T-cell (primary cell): ENCODE results near the gene RFX4. TPM values are rescaled to one million over a fixed set of nuclear protein-coding genes. Genes with fewer than 3 reads are reported as not detected.

ENCODE experiments used
- ATAC-seq, 4 experiments: fragments of 200-7000 bp in 3 of 4; fragments of 150-1000 bp in 1 of 4; cut with Tn5 transposase; replicated peaks in 1 of 4; 1 replicate in 3 of 4; 2 replicates in 1 of 4; pipeline ENCODE4 v1.10.0; 2021; ENCODE audit warnings: moderate library complexity in 3 of 4, mild to moderate bottlenecking in 2 of 4, moderate number of reproducible peaks in 1 of 4
- CTCF ChIA-PET, 2 donors: fragments of 300-600 bp; sonication (Branson Sonifier 250); formaldehyde crosslinking; loops; one replicate each; lab custom pipeline; 2022; ENCODE audit warnings: antibody characterized with exemption in 2 of 2; lab: Charles Lee
- POLR2A ChIA-PET, 2 donors: fragments of 300-600 bp; sonication (Branson Sonifier 250); formaldehyde crosslinking; loops; one replicate each; lab custom pipeline; 2022; ENCODE audit warnings: antibody characterized with exemption in 2 of 2; lab: Charles Lee
- DNase-seq, 35 experiments: peaks; one replicate each; pipeline versions ENCODE4 v3.0.0 to v3.0.0-alpha.2; 2013 to 2023
- H3K27ac ChIP-seq: one replicate; pipeline ENCODE4 v1.5.1; 2013; ENCODE audit warnings: low read length
- H3K27me3 ChIP-seq, 2 experiments: replicated peaks in 1 of 2; 1 replicate in 1 of 2; 2 replicates in 1 of 2; pipeline versions ENCODE4 v1.6.1 to v1.7.0; 2013; ENCODE audit warnings: low read length in 1 of 2, mixed read lengths in 1 of 2; ENCODE audit not compliant: control insufficient read depth in 2 of 2, insufficient read depth in 2 of 2; ENCODE audit errors: extremely low read depth in 1 of 2
- H3K36me3 ChIP-seq, 2 donors: 1 replicate in 1 of 2; 2 replicates in 1 of 2; pipeline versions ENCODE4 v1.6.1 to v1.7.0; 2013; ENCODE audit warnings: low read length in 1 of 2; ENCODE audit not compliant: control insufficient read depth in 2 of 2, insufficient read depth in 1 of 2; ENCODE audit errors: extremely low read depth in 1 of 2
- H3K4me1 ChIP-seq, 2 experiments: 1 replicate in 1 of 2; 2 replicates in 1 of 2; pipeline versions ENCODE4 v1.6.1 to v1.7.0; 2013; ENCODE audit warnings: low read length in 2 of 2, mixed read lengths in 1 of 2; ENCODE audit not compliant: insufficient read depth in 2 of 2, control insufficient read depth in 1 of 2; ENCODE audit errors: extremely low read depth in 1 of 2
- H3K4me3 ChIP-seq, 2 donors: 1 replicate in 1 of 2; 2 replicates in 1 of 2; pipeline versions ENCODE4 v1.5.1 to v1.7.0; 2013; ENCODE audit warnings: mild to moderate bottlenecking in 2 of 2, low read length in 1 of 2, moderate library complexity in 1 of 2; ENCODE audit not compliant: control insufficient read depth in 1 of 2; ENCODE audit errors: extremely low read depth in 1 of 2
- H3K9me3 ChIP-seq: 2 replicates; pipeline ENCODE4 v1.7.0; 2013
- H3K27ac Mint-ChIP-seq, 2 donors: one replicate each; pipeline ENCODE4 v1.8.0; 2020 to 2021; ENCODE audit warnings: mild to moderate bottlenecking in 2 of 2, mixed read lengths in 2 of 2
- H3K27me3 Mint-ChIP-seq, 2 donors: one replicate each; pipeline ENCODE4 v1.8.0; 2021 to 2022; ENCODE audit warnings: mixed read lengths in 2 of 2
- H3K36me3 Mint-ChIP-seq: one replicate; pipeline ENCODE4 v1.8.0; 2021; ENCODE audit warnings: mixed read lengths
- H3K4me1 Mint-ChIP-seq, 3 donors: one replicate each; pipeline ENCODE4 v1.8.0; 2020 to 2022; ENCODE audit warnings: mixed read lengths in 3 of 3, mild to moderate bottlenecking in 1 of 3
- H3K4me3 Mint-ChIP-seq, 3 donors: one replicate each; pipeline ENCODE4 v1.8.0; 2020 to 2022; ENCODE audit warnings: mild to moderate bottlenecking in 3 of 3, mixed read lengths in 3 of 3, moderate library complexity in 3 of 3
- H3K9me3 Mint-ChIP-seq, 3 donors: one replicate each; pipeline ENCODE4 v1.8.0; 2020 to 2022; ENCODE audit warnings: mixed read lengths in 3 of 3
- WGBS: methylation state at CpG from one replicate; pipeline ENCODE4 v1.1.5; 2013; ENCODE audit warnings: missing lambda C conversion rate; ENCODE audit not compliant: insufficient coverage; 5-methylcytosine and 5-hydroxymethylcytosine counted together
- total RNA-seq, 35 experiments: library from RNA in 6 of 35; stranded (reverse) in 6 of 35; fragments of 120-200 nt in 1 of 35; gene quantifications; one replicate each; pipeline versions ENCODE4 v1.2.1 to v1.2.4 and lab custom pipeline; 2013 to 2026

Gene RFX4
- total RNA-seq: not detected
- not detected for total RNA-seq (2013)
- 0 to 0.06 (median 0) reads per million in 29 experiments for total RNA-seq (lab: John Stamatoyannopoulos, UW)

- H3K36me3 Mint-ChIP-seq: no peaks in the 10 kb centered on the region
- POLR2A ChIA-PET: no interaction called here
- CTCF ChIA-PET: no interaction called here
- peaks cover 11 to 87% of the 10 kb centered on the region in 2 experiments for H3K27me3 ChIP-seq
- no peak for DNase-seq
- no peaks in the 10 kb centered on the region for H3K9me3 ChIP-seq
- peaks cover 65 to 83% of the 10 kb centered on the region in 2 donors for H3K27me3 Mint-ChIP-seq
- H3K4me1 Mint-ChIP-seq: peaks cover 23 to 43% (median 40%) of the 10 kb centered on the region in 3 donors
- 8% methylated on average over 20 of the region's 29 CpGs for WGBS
- H3K36me3 ChIP-seq: no peaks in the 10 kb centered on the region
- H3K9me3 Mint-ChIP-seq: no peaks in the 10 kb centered on the region
- peak within 1 kb of the TSS; percentile 53 to 76 (median 69) for H3K4me3 Mint-ChIP-seq
- ATAC-seq: no peak
- H3K27ac ChIP-seq: no peak within 1 kb of the TSS
- peak within 1 kb of the TSS; percentile 10 to 50 for H3K4me3 ChIP-seq
- no peak within 1 kb of the TSS for H3K27ac Mint-ChIP-seq
- H3K4me1 ChIP-seq: peaks cover 0 to 29% of the 10 kb centered on the region in 2 experiments
These were observed at the start of gene RFX4 for GRCh38 chr12:106582641-106583230. RFX4 (plus strand) TSS chr12:106583004; CDS start chr12:106583321, 317 bp downstream.

DNA sequence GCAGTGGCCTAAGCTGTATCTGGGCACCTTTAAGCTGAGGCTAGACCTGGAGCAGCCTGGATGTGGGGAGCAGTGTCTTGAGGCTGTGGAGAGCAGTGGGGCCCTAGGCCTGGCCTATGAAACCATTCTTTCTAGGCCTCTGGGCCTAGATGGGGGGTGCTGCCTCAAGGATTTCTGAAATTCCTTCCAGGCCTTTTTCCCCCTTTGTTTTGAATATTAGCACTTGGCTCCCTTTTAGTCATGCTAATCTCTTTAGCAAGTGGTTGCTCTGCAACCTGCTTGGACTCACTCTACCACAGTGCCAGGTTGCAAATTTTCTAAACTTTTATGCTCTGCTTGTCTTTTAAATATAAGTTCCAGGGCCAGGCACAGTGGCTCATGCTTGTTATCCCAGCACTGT lies 41.6 kb upstream of the RFX4 start:
- H3K36me3 Mint-ChIP-seq: no peaks in the 10 kb centered on the region
- H3K36me3 ChIP-seq: no peaks in the 10 kb centered on the region
- H3K27ac ChIP-seq: no peak overlapping the region
- no peak overlapping the region for H3K4me3 Mint-ChIP-seq
- H3K9me3 ChIP-seq: no peaks in the 10 kb centered on the region
- H3K27me3 ChIP-seq: peaks cover 0 to 2% of the 10 kb centered on the region in 2 experiments
- peaks cover 1% of the 10 kb centered on the region in 2 donors for H3K27me3 Mint-ChIP-seq
- no peak for DNase-seq
- no peak overlapping the region for H3K4me3 ChIP-seq
- H3K9me3 Mint-ChIP-seq: peaks cover 9 to 13% (median 10%) of the 10 kb centered on the region in 3 donors
- ChIA-PET CTCF (no interaction called here), POLR2A (no interaction called here)
- ATAC-seq: no peak
- no peaks in the 10 kb centered on the region for H3K4me1 Mint-ChIP-seq
- H3K4me1 ChIP-seq: no peaks in the 10 kb centered on the region
- no peak overlapping the region for H3K27ac Mint-ChIP-seq

- DNase-seq (no peak), ATAC-seq (no peak)
- H3K9me3 ChIP-seq: no peaks in the 10 kb centered on the region
- 80% methylated on average over 6 of the region's 9 CpGs for WGBS
- ChIA-PET POLR2A (no interaction called here), CTCF (no interaction called here)
- H3K4me3 ChIP-seq: no peak overlapping the region
- peaks cover 0 to 8% of the 10 kb centered on the region in 2 experiments for H3K27me3 ChIP-seq
- Mint-ChIP-seq H3K9me3 (peaks cover 14 to 17% (median 16%) of the 10 kb centered on the region in 3 donors), H3K4me1 (no peaks in the 10 kb centered on the region), H3K36me3 (peaks cover 4% of the 10 kb centered on the region), H3K27me3 (peaks cover 34 to 39% of the 10 kb centered on the region in 2 donors), H3K4me3 (no peak overlapping the region), H3K27ac (no peak overlapping the region)
- H3K4me1 ChIP-seq: no peaks in the 10 kb centered on the region
- H3K27ac ChIP-seq: no peak overlapping the region
- no peaks in the 10 kb centered on the region for H3K36me3 ChIP-seq
These were observed 31.4 kb upstream of the RFX4 start for GRCh38 chr12:106551410-106551809.

DNA sequence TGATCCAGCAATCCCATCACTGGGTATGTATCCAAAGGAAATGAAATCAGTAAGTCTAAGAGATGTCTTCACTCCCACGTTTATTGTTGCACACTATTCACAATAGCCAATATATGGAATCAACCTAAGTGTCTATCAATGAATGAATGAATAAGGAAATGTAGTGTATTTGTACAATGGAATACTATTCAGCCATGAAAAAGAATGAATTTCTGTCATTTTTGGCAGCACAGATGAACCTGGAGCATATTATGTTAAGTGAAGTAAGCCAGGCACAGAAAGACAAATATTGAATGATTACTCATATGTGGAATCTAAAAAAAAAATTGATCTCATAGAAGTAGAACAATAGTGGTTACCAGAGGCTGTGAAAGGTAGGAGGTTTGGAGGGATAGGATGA lies 30.6 kb upstream of the RFX4 start:
- Mint-ChIP-seq H3K4me3 (no peak overlapping the region), H3K27me3 (peaks cover 37 to 42% of the 10 kb centered on the region in 2 donors), H3K27ac (no peak overlapping the region), H3K36me3 (peaks cover 4% of the 10 kb centered on the region), H3K4me1 (no peaks in the 10 kb centered on the region), H3K9me3 (peaks cover 14 to 17% (median 16%) of the 10 kb centered on the region in 3 donors)
- Histone ChIP-seq H3K27me3 (peaks cover 0 to 8% of the 10 kb centered on the region in 2 experiments), H3K9me3 (no peaks in the 10 kb centered on the region), H3K36me3 (no peaks in the 10 kb centered on the region), H3K4me1 (no peaks in the 10 kb centered on the region), H3K4me3 (no peak overlapping the region), H3K27ac (no peak overlapping the region)
- no CpG with 5 or more reads among the region's 1 CpG for WGBS
- ChIA-PET CTCF (no interaction called here), POLR2A (no interaction called here)
- no peak for ATAC-seq
- DNase-seq: no peak

GRCh38 chr12:106564678-106565329 lies 18.0 kb upstream of the RFX4 start:
- ChIA-PET CTCF (no interaction called here), POLR2A (no interaction called here)
- Histone ChIP-seq H3K4me1 (no peaks in the 10 kb centered on the region), H3K27me3 (peaks cover 6 to 11% of the 10 kb centered on the region in 2 experiments), H3K36me3 (no peaks in the 10 kb centered on the region), H3K27ac (no peak overlapping the region), H3K9me3 (no peaks in the 10 kb centered on the region), H3K4me3 (no peak overlapping the region)
- peaks cover 5 to 8% (median 8%) of the 10 kb centered on the region in 3 donors for H3K9me3 Mint-ChIP-seq
- H3K27ac Mint-ChIP-seq: no peak overlapping the region
- peaks cover 43 to 55% of the 10 kb centered on the region in 2 donors for H3K27me3 Mint-ChIP-seq
- no peak for DNase-seq
- H3K36me3 Mint-ChIP-seq: no peaks in the 10 kb centered on the region
- H3K4me1 Mint-ChIP-seq: no peaks in the 10 kb centered on the region
- H3K4me3 Mint-ChIP-seq: no peak overlapping the region
- WGBS: 80% methylated on average over 7 of the region's 9 CpGs
- ATAC-seq: no peak

- Mint-ChIP-seq H3K27me3 (peaks cover 44 to 46% of the 10 kb centered on the region in 2 donors), H3K36me3 (no peaks in the 10 kb centered on the region), H3K4me3 (no peak overlapping the region), H3K9me3 (peaks cover 0 to under 1% (median under 1%) of the 10 kb centered on the region in 3 donors), H3K4me1 (no peaks in the 10 kb centered on the region), H3K27ac (no peak overlapping the region)
- ChIA-PET POLR2A (no interaction called here), CTCF (no interaction called here)
- no peaks in the 10 kb centered on the region for H3K9me3 ChIP-seq
- H3K27me3 ChIP-seq: peaks cover 5 to 6% of the 10 kb centered on the region in 2 experiments
- no peak overlapping the region for H3K27ac ChIP-seq
- WGBS: 63% methylated on average over 2 of the region's 3 CpGs
- no peaks in the 10 kb centered on the region for H3K4me1 ChIP-seq
- ATAC-seq (no peak), DNase-seq (no peak)
- no peaks in the 10 kb centered on the region for H3K36me3 ChIP-seq
- H3K4me3 ChIP-seq: no peak overlapping the region
These were observed 16.0 kb upstream of the RFX4 start for GRCh38 chr12:106566771-106567170.
